H9 (cell line): Measurements from ENCODE around the gene RPL26. TPM values are rescaled to one million over a fixed set of nuclear protein-coding genes. Genes with fewer than 3 reads are reported as not detected.

Source experiments
- DNase-seq: peaks from one replicate; pipeline ENCODE4 v3.0.0-alpha.2; 2017
- H2AFZ ChIP-seq: one replicate; pipeline ENCODE4 v1.6.1; 2013; ENCODE audit warnings: mild to moderate bottlenecking, low read length, control low read depth, moderate library complexity
- H2AK5ac ChIP-seq: 2 replicates; pipeline ENCODE4 v1.6.1; 2013; ENCODE audit warnings: low read length, control low read depth, mixed read lengths; ENCODE audit not compliant: insufficient read length
- H2BK120ac ChIP-seq: one replicate; pipeline ENCODE4 v1.6.1; 2013; ENCODE audit warnings: low read depth, mild to moderate bottlenecking, low read length, control low read depth, inconsistent platforms; ENCODE audit not compliant: poor library complexity, severe bottlenecking
- H2BK12ac ChIP-seq: 2 replicates; pipeline ENCODE4 v1.6.1; 2013; ENCODE audit warnings: low read length, control low read depth, mixed read lengths, low read depth; ENCODE audit not compliant: insufficient read length
- H2BK15ac ChIP-seq: 2 replicates; pipeline ENCODE4 v1.6.1; 2013; ENCODE audit warnings: low read depth, low read length, control low read depth
- H2BK20ac ChIP-seq: one replicate; pipeline ENCODE4 v1.6.1; 2013; ENCODE audit warnings: low read depth, mild to moderate bottlenecking, low read length, control low read depth, inconsistent platforms; ENCODE audit not compliant: poor library complexity, severe bottlenecking
- H2BK5ac ChIP-seq: 2 replicates; pipeline ENCODE4 v1.6.1; 2013; ENCODE audit warnings: low read length, control low read depth, mixed read lengths; ENCODE audit not compliant: insufficient read length
- H3K14ac ChIP-seq: 2 replicates; pipeline ENCODE4 v1.6.1; 2013; ENCODE audit warnings: low read length, control low read depth; ENCODE audit not compliant: insufficient read depth
- H3K18ac ChIP-seq: 2 replicates; pipeline ENCODE4 v1.6.1; 2013; ENCODE audit warnings: low read depth, mild to moderate bottlenecking, mixed read lengths, low read length, control low read depth; ENCODE audit not compliant: insufficient read length
- H3K23ac ChIP-seq: 2 replicates; pipeline ENCODE4 v1.6.1; 2013; ENCODE audit warnings: low read length, control low read depth, mixed read lengths, low read depth; ENCODE audit not compliant: insufficient read length
- H3K23me2 ChIP-seq: 2 replicates; pipeline ENCODE4 v1.6.1; 2013; ENCODE audit warnings: low read depth, mild to moderate bottlenecking, mixed read lengths, low read length, control low read depth; ENCODE audit not compliant: insufficient read length, poor library complexity, severe bottlenecking
- H3K27ac ChIP-seq: 2 replicates; pipeline ENCODE4 v1.5.1; 2013; ENCODE audit warnings: low read length, control low read depth, mixed read lengths, low read depth; ENCODE audit not compliant: insufficient read length
- H3K27me3 ChIP-seq: 2 replicates; pipeline ENCODE4 v1.6.1; 2013; ENCODE audit warnings: low read length, control low read depth, inconsistent platforms; ENCODE audit not compliant: insufficient read depth
- H3K4ac ChIP-seq: 2 replicates; pipeline ENCODE4 v1.6.1; 2013; ENCODE audit warnings: low read depth, mild to moderate bottlenecking, control low read depth, inconsistent platforms, low read length, moderate library complexity
- H3K4me1 ChIP-seq: 2 replicates; pipeline ENCODE4 v1.6.1; 2013; ENCODE audit warnings: low read length, control low read depth, inconsistent platforms; ENCODE audit not compliant: insufficient read depth
- H3K4me2 ChIP-seq: 2 replicates; pipeline ENCODE4 v1.6.1; 2013; ENCODE audit warnings: low read length, control low read depth, mixed read lengths; ENCODE audit not compliant: insufficient read length, insufficient read depth
- H3K56ac ChIP-seq: 2 replicates; pipeline ENCODE4 v1.6.1; 2013; ENCODE audit warnings: low read depth, mild to moderate bottlenecking, mixed read lengths, low read length, control low read depth; ENCODE audit not compliant: insufficient read length
- H3K79me1 ChIP-seq: 2 replicates; pipeline ENCODE4 v1.6.1; 2013; ENCODE audit warnings: low read depth, mild to moderate bottlenecking, moderate library complexity, low read length, control low read depth, inconsistent platforms; ENCODE audit not compliant: insufficient read depth, poor library complexity, severe bottlenecking
- H3K79me2 ChIP-seq: 2 replicates; pipeline ENCODE4 v1.6.1; 2013; ENCODE audit warnings: low read length, control low read depth, inconsistent platforms; ENCODE audit not compliant: insufficient read depth
- H3K9ac ChIP-seq: 2 replicates; pipeline ENCODE4 v1.6.1; 2013; ENCODE audit warnings: low read length, control low read depth, mixed read lengths; ENCODE audit not compliant: insufficient read length; ENCODE audit errors: extremely low read depth
- H3K9me3 ChIP-seq: one replicate; pipeline ENCODE4 v1.6.1; 2013; ENCODE audit warnings: low read depth, low read length, inconsistent platforms; ENCODE audit not compliant: control insufficient read depth
- H3T11ph ChIP-seq: one replicate; pipeline ENCODE4 v1.6.1; 2013; ENCODE audit warnings: mild to moderate bottlenecking, low read length, control low read depth, inconsistent platforms
- H4K20me1 ChIP-seq: one replicate; pipeline ENCODE4 v1.6.1; 2013; ENCODE audit not compliant: control insufficient read depth, insufficient read length, insufficient read depth
- H4K5ac ChIP-seq: 2 replicates; pipeline ENCODE4 v1.6.1; 2013; ENCODE audit warnings: low read depth, mild to moderate bottlenecking, mixed read lengths, low read length, control low read depth; ENCODE audit not compliant: insufficient read length
- H4K8ac ChIP-seq: replicated peaks from 2 replicates; pipeline ENCODE4 v1.6.1; 2013; ENCODE audit warnings: low read length, control low read depth, mixed read lengths, low read depth; ENCODE audit not compliant: insufficient read length
- H4K91ac ChIP-seq: 2 replicates; pipeline ENCODE4 v1.6.1; 2013; ENCODE audit warnings: low read depth, mild to moderate bottlenecking, moderate library complexity, mixed read lengths, low read length, control low read depth; ENCODE audit not compliant: insufficient read length
- H3K27ac Mint-ChIP-seq, 3 experiments: 2 replicates in 2 of 3; 3 replicates in 1 of 3; pipeline ENCODE4 v1.8.0; 2020 to 2021; ENCODE audit warnings: mixed read lengths in 3 of 3, mild to moderate bottlenecking in 1 of 3, moderate library complexity in 1 of 3
- H3K27me3 Mint-ChIP-seq: 2 replicates; pipeline ENCODE4 v1.8.0; 2021; ENCODE audit warnings: low read depth, mild to moderate bottlenecking, moderate library complexity, mixed read lengths
- H3K36me3 Mint-ChIP-seq, 3 experiments: 2 replicates in 2 of 3; 3 replicates in 1 of 3; pipeline ENCODE4 v1.8.0; 2020 to 2021; ENCODE audit warnings: low read depth in 3 of 3, mixed read lengths in 3 of 3; ENCODE audit not compliant: insufficient read depth in 1 of 3
- H3K4me1 Mint-ChIP-seq, 2 experiments: 2 replicates each; pipeline ENCODE4 v1.8.0; 2020; ENCODE audit warnings: mixed read lengths in 2 of 2
- H3K4me3 Mint-ChIP-seq, 2 experiments: 2 replicates in 1 of 2; 3 replicates in 1 of 2; pipeline ENCODE4 v1.8.0; 2020 to 2021; ENCODE audit warnings: mild to moderate bottlenecking in 2 of 2, mixed read lengths in 2 of 2, moderate library complexity in 1 of 2
- H3K9me3 Mint-ChIP-seq, 2 experiments: 2 replicates in 1 of 2; 3 replicates in 1 of 2; pipeline ENCODE4 v1.8.0; 2020; ENCODE audit warnings: mild to moderate bottlenecking in 2 of 2, mixed read lengths in 2 of 2, moderate library complexity in 1 of 2
- CTCF ChIP-seq: fragments of 200-600 bp; sonication (generic); conservative IDR thresholded peaks from 3 replicates; pipeline ENCODE4 v1.8.0; 2021; ENCODE audit warnings: antibody characterized with exemption, mild to moderate bottlenecking
- total RNA-seq: library from RNA; stranded (reverse); gene quantifications from 2 replicates; pipeline ENCODE4 v1.2.1, GENCODE V29; 2021

The RPL26 gene
- total RNA-seq, 1 experiment from 2014 or later: 2,434 TPM

GRCh38 chr17:8413938-8414337 is 30.9 kb upstream of the RPL26 start:
- Histone ChIP-seq H3K79me2 (no peaks in the 10 kb centered on the region), H3K56ac (no peak overlapping the region), H3K27me3 (no peaks in the 10 kb centered on the region), H2BK15ac (no peak overlapping the region), H2BK20ac (no peak overlapping the region), H2AK5ac (no peak overlapping the region), H3K23ac (no peak overlapping the region), H4K8ac (no peak overlapping the region), H3K14ac (no peak overlapping the region), H2AFZ (no peak overlapping the region), H3K18ac (no peak overlapping the region), H3K4me1 (no peaks in the 10 kb centered on the region), H3K4ac (no peak overlapping the region), H3K9ac (no peak overlapping the region), H4K91ac (no peak overlapping the region), H2BK120ac (no peak overlapping the region), H4K5ac (no peak overlapping the region), H3T11ph (no peak overlapping the region), H3K9me3 (no peaks in the 10 kb centered on the region), H2BK5ac (no peak overlapping the region), H2BK12ac (no peak overlapping the region), H3K23me2 (no peaks in the 10 kb centered on the region), H4K20me1 (no peaks in the 10 kb centered on the region), H3K27ac (no peak overlapping the region), H3K4me2 (no peak overlapping the region), H3K79me1 (no peaks in the 10 kb centered on the region)
- Mint-ChIP-seq H3K27me3 (peaks cover 12% of the 10 kb centered on the region), H3K9me3 (no peaks in the 10 kb centered on the region), H3K4me1 (peaks cover 7 to 8% of the 10 kb centered on the region in 2 experiments; a peak in 3 of 4 replicates), H3K36me3 (no peaks in the 10 kb centered on the region), H3K27ac (no peak overlapping the region), H3K4me3 (no peak overlapping the region)
- no peak for TF ChIP-seq CTCF
- DNase-seq: no peak
